Measurements from ENCODE around the gene NKTR. TPM values are rescaled to one million over a fixed set of nuclear protein-coding genes. Genes with fewer than 3 reads are reported as not detected.
"Not testable (repeated sequence)": the region's sequence is repeated elsewhere in the genome, so short reads cannot be mapped to it uniquely, and the experiment has no call there.

The NKTR gene
- 24.6 and 75.3 TPM in 2 replicates for total RNA-seq
- 50.5 and 79.5 TPM in 2 replicates for polyA plus RNA-seq

GRCh38 chr3:42600111-42600957 lies at the start of gene NKTR:
NKTR (plus strand) TSS chr3:42600686; CDS start chr3:42601007, 321 bp downstream.
- no peaks in the 10 kb centered on the region for H3K9me3 ChIP-seq (ENCODE audit: low read depth)
- H3K27me3 ChIP-seq: no peaks in the 10 kb centered on the region
- TF ChIP-seq, protein P1, sequence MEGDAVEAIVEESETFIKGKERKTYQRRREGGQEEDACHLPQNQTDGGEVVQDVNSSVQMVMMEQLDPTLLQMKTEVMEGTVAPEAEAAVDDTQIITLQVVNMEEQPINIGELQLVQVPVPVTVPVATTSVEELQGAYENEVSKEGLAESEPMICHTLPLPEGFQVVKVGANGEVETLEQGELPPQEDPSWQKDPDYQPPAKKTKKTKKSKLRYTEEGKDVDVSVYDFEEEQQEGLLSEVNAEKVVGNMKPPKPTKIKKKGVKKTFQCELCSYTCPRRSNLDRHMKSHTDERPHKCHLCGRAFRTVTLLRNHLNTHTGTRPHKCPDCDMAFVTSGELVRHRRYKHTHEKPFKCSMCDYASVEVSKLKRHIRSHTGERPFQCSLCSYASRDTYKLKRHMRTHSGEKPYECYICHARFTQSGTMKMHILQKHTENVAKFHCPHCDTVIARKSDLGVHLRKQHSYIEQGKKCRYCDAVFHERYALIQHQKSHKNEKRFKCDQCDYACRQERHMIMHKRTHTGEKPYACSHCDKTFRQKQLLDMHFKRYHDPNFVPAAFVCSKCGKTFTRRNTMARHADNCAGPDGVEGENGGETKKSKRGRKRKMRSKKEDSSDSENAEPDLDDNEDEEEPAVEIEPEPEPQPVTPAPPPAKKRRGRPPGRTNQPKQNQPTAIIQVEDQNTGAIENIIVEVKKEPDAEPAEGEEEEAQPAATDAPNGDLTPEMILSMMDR (IDR thresholded peaks at IDR 0.05; ENCODE audit: low read depth, low read length): no peak
- peak within 1 kb of the TSS; percentile 71 for H3K4me3 ChIP-seq
- peak within 1 kb of the TSS; percentile 97 for H3K27ac ChIP-seq
- DNase-seq (ENCODE audit: low read depth in 1 of 2, low spot score in 1 of 2): peak; percentile 99
- no peaks in the 10 kb centered on the region for H3K36me3 ChIP-seq
- H3K4me1 ChIP-seq (ENCODE audit: low read depth): peaks cover 11% of the 10 kb centered on the region

DNA sequence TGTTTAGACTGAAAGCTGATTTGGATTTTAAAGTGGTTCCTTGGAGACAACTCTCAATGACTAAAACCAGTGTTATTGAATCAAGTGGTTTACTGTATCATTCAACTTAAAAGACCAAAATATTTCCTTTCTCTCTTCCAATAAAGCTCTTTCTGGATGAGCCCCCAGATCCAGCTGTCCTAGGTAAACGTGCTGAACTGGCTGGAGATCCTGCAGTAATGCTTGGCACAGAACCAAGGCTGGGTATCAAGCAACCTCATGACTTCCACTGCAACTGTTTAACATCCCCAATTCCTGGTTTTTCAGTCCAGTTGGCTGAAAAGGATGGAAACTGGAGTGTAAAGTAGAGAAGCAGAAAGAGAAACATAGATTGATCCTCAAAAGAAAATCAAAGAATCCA lies 47.7 kb upstream of the NKTR start:
- TF ChIP-seq, protein P1 (IDR thresholded peaks at IDR 0.05; ENCODE audit: low read depth, low read length): no peak

GRCh38 chr3:42556089-42556632 lies 44.3 kb upstream of the NKTR start:
- peaks cover 58% of the 10 kb centered on the region for H3K36me3 ChIP-seq
- no peaks in the 10 kb centered on the region for H3K27me3 ChIP-seq
- H3K4me3 ChIP-seq: no peak overlapping the region
- DNase-seq (ENCODE audit: low read depth in 1 of 2, low spot score in 1 of 2): no peak
- no peaks in the 10 kb centered on the region for H3K9me3 ChIP-seq (ENCODE audit: low read depth)
- no peaks in the 10 kb centered on the region for H3K4me1 ChIP-seq (ENCODE audit: low read depth)
- TF ChIP-seq, protein P1 (IDR thresholded peaks at IDR 0.05; ENCODE audit: low read depth, low read length): no peak
- H3K27ac ChIP-seq: no peak overlapping the region

More for the DNA sequence above, 47.7 kb upstream of the NKTR start:
- Histone ChIP-seq H3K27me3 (no peaks in the 10 kb centered on the region), H3K4me3 (no peak overlapping the region), H3K27ac (no peak overlapping the region), H3K36me3 (peaks cover 41% of the 10 kb centered on the region), H3K9me3 (ENCODE audit: low read depth) (no peaks in the 10 kb centered on the region), H3K4me1 (ENCODE audit: low read depth) (no peaks in the 10 kb centered on the region)
- DNase-seq (ENCODE audit: low read depth in 1 of 2, low spot score in 1 of 2): no peak

DNA sequence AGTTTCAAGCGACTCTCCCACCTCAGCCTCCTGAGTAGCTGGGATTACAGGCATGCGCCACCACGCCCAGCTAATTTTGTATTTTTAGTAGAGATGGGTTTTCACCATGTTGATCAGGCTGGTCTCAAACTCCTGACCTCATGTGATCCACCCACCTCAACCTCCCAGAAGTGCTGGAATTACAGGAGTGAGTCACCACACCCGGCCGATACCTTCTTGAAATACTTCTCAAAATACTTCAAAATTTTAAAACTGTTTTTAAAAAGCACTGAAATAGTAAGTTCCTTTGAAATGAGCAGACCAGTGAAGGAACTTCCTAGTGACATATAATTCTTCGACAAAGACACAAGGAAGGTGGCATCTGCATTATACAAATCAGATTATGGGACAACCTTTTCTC lies 43.7 kb upstream of the NKTR start:
- H3K9me3 ChIP-seq (ENCODE audit: low read depth); H3K27me3 ChIP-seq; DNase-seq (ENCODE audit: low read depth in 1 of 2, low spot score in 1 of 2); H3K4me3 ChIP-seq; H3K4me1 ChIP-seq (ENCODE audit: low read depth); H3K27ac ChIP-seq: not testable (repeated sequence)
- H3K36me3 ChIP-seq: peaks cover 54% of the 10 kb centered on the region

- Histone ChIP-seq H3K27me3 (no peaks in the 10 kb centered on the region), H3K27ac (no peak overlapping the region), H3K4me1 (ENCODE audit: low read depth) (no peaks in the 10 kb centered on the region), H3K4me3 (no peak overlapping the region), H3K36me3 (peaks cover 46% of the 10 kb centered on the region), H3K9me3 (ENCODE audit: low read depth) (no peaks in the 10 kb centered on the region)
- TF ChIP-seq, protein P1 (IDR thresholded peaks at IDR 0.05; ENCODE audit: low read depth, low read length): no peak
- DNase-seq (ENCODE audit: low read depth in 1 of 2, low spot score in 1 of 2): no peak
Measured at GRCh38 chr3:42557854-42558253, 42.6 kb upstream of the NKTR start.

Measured in cardiac muscle cell (in vitro differentiated cells and primary cell).